HUDEP-2 (cell line): ENCODE results near the gene CHAF1B.

Experiments
- DNase-seq, 76 experiments: peaks; one replicate each; lab custom pipeline; 2025; ENCODE audit not compliant: unreplicated experiment in 76 of 76; lab: John Stamatoyannopoulos, UW

The CHAF1B gene

GRCh38 chr21:36423771-36424433, 38.7 kb downstream of the CHAF1B start:
- DNase-seq = no peak

- no peak for DNase-seq
These were observed 39.4 kb downstream of the CHAF1B start for GRCh38 chr21:36424592-36424991.

- no peak for DNase-seq
These were observed 40.1 kb downstream of the CHAF1B start for GRCh38 chr21:36425286-36425685.

GRCh38 chr21:36427502-36427901, 42.3 kb downstream of the CHAF1B start:
- no peak for DNase-seq

- DNase-seq = no peak
These were observed 43.7 kb downstream of the CHAF1B start for GRCh38 chr21:36428761-36429432.

- peak in 75 of 76 experiments; percentile 33 to 98 (median 94) for DNase-seq
These were observed 44.9 kb downstream of the CHAF1B start for GRCh38 chr21:36429947-36430546.

GRCh38 chr21:36430841-36431240, 45.6 kb downstream of the CHAF1B start:
- no peak for DNase-seq

GRCh38 chr21:36431252-36431651, 46.1 kb downstream of the CHAF1B start:
- DNase-seq = no peak

GRCh38 chr21:36433059-36433709, 48.0 kb downstream of the CHAF1B start:
- no peak for DNase-seq

GRCh38 chr21:36434144-36434543, 49.0 kb downstream of the CHAF1B start:
- DNase-seq = no peak

GRCh38 chr21:36436829-36437744, 51.9 kb downstream of the CHAF1B start:
- no peak for DNase-seq

- DNase-seq = peak in 73 of 76 experiments; percentile 24 to 96 (median 84)
These were observed 52.5 kb downstream of the CHAF1B start for GRCh38 chr21:36437745-36438128.

GRCh38 chr21:36441715-36442114, 56.5 kb downstream of the CHAF1B start:
- no peak for DNase-seq

- DNase-seq = no peak
These were observed 61.1 kb downstream of the CHAF1B start for GRCh38 chr21:36446301-36446700.

GRCh38 chr21:36450511-36450910, 65.3 kb downstream of the CHAF1B start:
- DNase-seq = no peak

- DNase-seq = no peak
These were observed 66.3 kb downstream of the CHAF1B start for GRCh38 chr21:36451506-36451905.

GRCh38 chr21:36452281-36452825, 67.2 kb downstream of the CHAF1B start:
- DNase-seq = no peak

GRCh38 chr21:36454093-36454531, 68.9 kb downstream of the CHAF1B start:
- DNase-seq = no peak

GRCh38 chr21:36454706-36455105, 69.5 kb downstream of the CHAF1B start:
- DNase-seq = no peak
